Natural killer cell (primary cell): Measurements from ENCODE around the gene UNC13B. TPM values are rescaled to one million over a fixed set of nuclear protein-coding genes. Genes with fewer than 3 reads are reported as not detected.

Source experiments
- ATAC-seq, 3 donors: fragments of 150-1000 bp in 2 of 3; fragments of 200-7000 bp in 1 of 3; cut with Tn5 transposase; 1 replicate in 1 of 3; 2 replicates in 2 of 3; pipeline ENCODE4 v1.10.0; 2021; ENCODE audit warnings: mild to moderate bottlenecking in 2 of 3, moderate library complexity in 2 of 3
- DNase-seq, 2 donors: peaks; one replicate each; pipeline versions ENCODE4 v3.0.0 to v3.0.0-alpha.2; 2013 to 2021; ENCODE audit warnings: mixed read lengths in 1 of 2
- H3K27ac ChIP-seq: one replicate; pipeline ENCODE4 v1.5.1; 2013; ENCODE audit warnings: mild to moderate bottlenecking, low read length
- H3K27me3 ChIP-seq: one replicate; pipeline ENCODE4 v1.6.1; 2013; ENCODE audit warnings: low read length; ENCODE audit not compliant: control insufficient read depth, insufficient read depth
- H3K36me3 ChIP-seq: one replicate; pipeline ENCODE4 v1.6.1; 2013; ENCODE audit warnings: low read length; ENCODE audit not compliant: control insufficient read depth, insufficient read depth
- H3K4me1 ChIP-seq: one replicate; pipeline ENCODE4 v1.6.1; 2013; ENCODE audit warnings: low read length; ENCODE audit not compliant: control insufficient read depth, insufficient read depth
- H3K4me3 ChIP-seq: one replicate; pipeline ENCODE4 v1.5.1; 2013; ENCODE audit warnings: low read length
- H3K9me3 ChIP-seq: one replicate; pipeline ENCODE4 v1.6.1; 2013; ENCODE audit warnings: low read length; ENCODE audit not compliant: control insufficient read depth, insufficient read depth
- H3K27ac Mint-ChIP-seq, 2 donors: one replicate each; pipeline ENCODE4 v1.8.0; 2022; ENCODE audit warnings: mild to moderate bottlenecking in 2 of 2, mixed read lengths in 2 of 2, moderate library complexity in 1 of 2
- H3K27me3 Mint-ChIP-seq, 2 donors: one replicate each; pipeline ENCODE4 v1.8.0; 2022; ENCODE audit warnings: low read depth in 2 of 2, mixed read lengths in 2 of 2
- H3K36me3 Mint-ChIP-seq: one replicate; pipeline ENCODE4 v1.8.0; 2022; ENCODE audit warnings: mixed read lengths
- H3K4me1 Mint-ChIP-seq, 2 donors: one replicate each; pipeline ENCODE4 v1.8.0; 2022; ENCODE audit warnings: mixed read lengths in 2 of 2
- H3K4me3 Mint-ChIP-seq: one replicate; pipeline ENCODE4 v1.8.0; 2022; ENCODE audit warnings: mild to moderate bottlenecking, moderate library complexity, mixed read lengths
- H3K9me3 Mint-ChIP-seq, 2 donors: one replicate each; pipeline ENCODE4 v1.8.0; 2022; ENCODE audit warnings: mixed read lengths in 2 of 2
- CTCF ChIP-seq: fragments of 200-600 bp; IDR thresholded peaks from one replicate; pipeline ENCODE4 v1.8.0; 2022; ENCODE audit warnings: antibody characterized with exemption
- WGBS: methylation state at CpG from one replicate; pipeline ENCODE4 v1.1.7; 2013; ENCODE audit warnings: missing lambda C conversion rate; ENCODE audit not compliant: insufficient coverage; 5-methylcytosine and 5-hydroxymethylcytosine counted together
- intact Hi-C: fragments of 100-400 bp; cut with micrococcal nuclease; formaldehyde crosslinking; loops from one replicate; pipeline ENCODE4 v1.14.2; 2022
- total RNA-seq, 4 donors: library from RNA; stranded (reverse); fragments of 120-200 nt in 1 of 4; gene quantifications; one replicate each; pipeline versions ENCODE4 v1.2.3 to v1.2.4, GENCODE V29; 2013 to 2022

Gene UNC13B
- total RNA-seq, 3 donors from 2014 or later (not counting 1 experiment from before 2014, with no cell fraction given) = 0.21 to 0.78 (median 0.27) TPM

DNA sequence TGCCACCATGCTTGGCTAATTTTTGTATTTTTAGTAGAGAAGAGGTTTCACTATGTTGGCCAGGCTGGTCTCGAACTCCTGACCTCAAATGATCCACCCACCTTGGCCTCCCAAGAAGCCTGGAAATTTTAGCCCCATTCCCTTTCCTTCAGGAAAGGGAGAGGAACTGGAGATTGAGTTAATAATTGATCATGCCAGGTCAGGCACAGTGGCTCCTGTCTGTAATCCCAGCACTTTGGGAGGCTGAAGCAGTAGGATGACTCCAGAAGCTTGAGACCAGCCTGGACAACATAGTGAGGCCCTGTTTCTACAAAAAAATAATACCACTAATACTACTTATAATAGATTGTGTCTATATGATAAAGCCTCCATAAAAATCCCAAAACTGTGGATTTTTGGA is 124.6 kb downstream of the UNC13B start:
- H3K4me1 ChIP-seq = no peaks in the 10 kb centered on the region
- H3K27me3 ChIP-seq = no peaks in the 10 kb centered on the region
- no peaks in the 10 kb centered on the region for H3K9me3 Mint-ChIP-seq
- TF ChIP-seq CTCF = no peak
- intact Hi-C loops = no loop called here
- no peaks in the 10 kb centered on the region for H3K9me3 ChIP-seq
- H3K27ac ChIP-seq = no peak overlapping the region
- no peaks in the 10 kb centered on the region for H3K36me3 ChIP-seq
- no peak for ATAC-seq
- no peak overlapping the region for H3K27ac Mint-ChIP-seq
- WGBS = no CpG with 5 or more reads among the region's 1 CpG
- no peaks in the 10 kb centered on the region for H3K36me3 Mint-ChIP-seq
- peaks cover 21 to 36% of the 10 kb centered on the region in 2 donors for H3K27me3 Mint-ChIP-seq
- no peak overlapping the region for H3K4me3 ChIP-seq
- no peaks in the 10 kb centered on the region for H3K4me1 Mint-ChIP-seq
- no peak for DNase-seq
- no peak overlapping the region for H3K4me3 Mint-ChIP-seq

DNA sequence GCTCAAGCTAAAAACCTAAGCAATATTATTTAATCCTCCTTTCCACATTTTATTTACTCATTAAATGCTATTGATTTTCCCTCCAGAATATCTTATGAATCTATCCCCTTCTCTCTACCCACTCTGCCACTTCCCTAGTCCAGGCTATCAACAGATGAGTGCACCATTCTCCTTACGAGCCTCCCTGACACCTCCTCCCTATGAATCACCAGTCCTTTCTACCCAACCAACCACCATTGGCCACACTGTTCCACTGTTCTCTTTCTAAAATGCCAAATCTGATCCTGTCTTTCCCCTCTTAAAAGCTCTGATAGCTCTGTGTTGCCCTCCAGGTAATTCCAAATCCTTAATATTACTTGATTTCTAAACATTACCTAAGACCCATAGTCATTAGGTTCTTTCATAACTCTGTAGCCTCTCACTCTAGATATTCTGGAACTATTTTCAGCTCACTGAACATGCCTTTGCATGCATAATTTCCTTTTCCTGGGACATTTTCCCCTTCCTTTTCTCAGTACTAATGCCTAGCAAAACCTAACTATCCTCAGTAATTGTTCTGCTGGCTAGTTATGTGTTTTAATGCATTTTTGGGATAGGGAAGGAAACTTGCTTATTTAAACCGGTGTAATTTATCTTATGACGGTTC is 126.3 kb downstream of the UNC13B start:
- Mint-ChIP-seq H3K36me3 (no peaks in the 10 kb centered on the region), H3K27me3 (peaks cover 19 to 30% of the 10 kb centered on the region in 2 donors), H3K4me1 (no peaks in the 10 kb centered on the region), H3K4me3 (no peak overlapping the region), H3K27ac (no peak overlapping the region), H3K9me3 (no peaks in the 10 kb centered on the region)
- 85% methylated on average over 3 of the region's 3 CpGs for whole genome bisulfite sequencing
- DNase-seq (no peak), ATAC-seq (no peak)
- Histone ChIP-seq H3K36me3 (no peaks in the 10 kb centered on the region), H3K4me3 (no peak overlapping the region), H3K27me3 (no peaks in the 10 kb centered on the region), H3K27ac (no peak overlapping the region), H3K4me1 (no peaks in the 10 kb centered on the region), H3K9me3 (no peaks in the 10 kb centered on the region)
- intact Hi-C loops = no loop called here
- TF ChIP-seq CTCF = no peak

GRCh38 chr9:35288778-35289177 is 127.0 kb downstream of the UNC13B start:
- Histone ChIP-seq H3K27me3 (no peaks in the 10 kb centered on the region), H3K4me3 (no peak overlapping the region), H3K36me3 (no peaks in the 10 kb centered on the region), H3K9me3 (no peaks in the 10 kb centered on the region), H3K4me1 (no peaks in the 10 kb centered on the region), H3K27ac (no peak overlapping the region)
- DNase-seq = no peak
- H3K4me1 Mint-ChIP-seq = no peaks in the 10 kb centered on the region
- no peak for TF ChIP-seq CTCF
- no peak overlapping the region for H3K27ac Mint-ChIP-seq
- H3K36me3 Mint-ChIP-seq = no peaks in the 10 kb centered on the region
- ATAC-seq = no peak
- intact Hi-C loops = no loop called here
- no peak overlapping the region for H3K4me3 Mint-ChIP-seq
- WGBS = 86% methylated on average over 1 of the region's 1 CpG
- H3K9me3 Mint-ChIP-seq = no peaks in the 10 kb centered on the region
- peaks cover 15 to 27% of the 10 kb centered on the region in 2 donors for H3K27me3 Mint-ChIP-seq

DNA sequence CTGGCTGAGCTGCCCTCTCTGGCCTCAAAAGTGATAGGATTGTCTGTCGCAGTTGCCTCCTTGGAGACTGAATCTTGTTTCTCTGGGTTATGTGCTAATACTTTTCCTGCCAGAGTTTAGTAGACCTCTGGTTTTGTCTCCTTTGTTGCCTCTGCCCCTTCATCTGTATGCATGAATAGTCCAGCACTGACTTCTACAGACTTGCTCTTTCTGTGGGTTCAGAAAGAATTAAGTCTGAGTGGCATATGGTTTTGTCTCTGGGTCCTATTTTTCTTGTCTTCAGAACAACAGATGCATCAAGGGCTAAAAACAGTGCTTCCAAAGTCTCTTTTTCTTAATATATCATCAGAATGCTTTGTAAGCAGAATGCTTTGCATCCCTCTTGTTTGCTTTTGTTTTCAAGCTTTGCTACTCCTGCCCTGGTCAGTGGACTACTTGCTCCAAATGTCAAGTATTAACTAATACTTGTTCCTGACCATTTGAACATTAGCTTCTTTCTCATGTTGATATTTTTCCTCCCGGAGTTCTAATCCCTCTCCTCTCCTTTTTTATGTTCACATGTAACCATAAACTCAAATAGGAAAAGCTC is 131.7 kb downstream of the UNC13B start:
- DNase-seq (no peak), ATAC-seq (no peak)
- 83% methylated on average over 2 of the region's 2 CpGs for WGBS

More for the DNA sequence above, 131.7 kb downstream of the UNC13B start:
- Mint-ChIP-seq H3K36me3 (no peaks in the 10 kb centered on the region), H3K27me3 (peaks cover 7 to 18% of the 10 kb centered on the region in 2 donors), H3K9me3 (no peaks in the 10 kb centered on the region), H3K4me3 (no peak overlapping the region), H3K27ac (no peak overlapping the region), H3K4me1 (no peaks in the 10 kb centered on the region)
- Histone ChIP-seq H3K9me3 (no peaks in the 10 kb centered on the region), H3K27ac (no peak overlapping the region), H3K4me1 (no peaks in the 10 kb centered on the region), H3K36me3 (no peaks in the 10 kb centered on the region), H3K4me3 (no peak overlapping the region), H3K27me3 (no peaks in the 10 kb centered on the region)
- TF ChIP-seq CTCF = no peak
- intact Hi-C loops = no loop called here
